NCI-H510A treated with DMSO at 0.1 percent for 48 hours (cell line): ENCODE measurements around the gene SLC52A1.
"Not testable (repeated sequence)": the region's sequence is repeated elsewhere in the genome, so short reads cannot be mapped to it uniquely, and the experiment has no call there.

Experiments
- DNase-seq: peaks from one replicate; lab custom pipeline; 2025; lab: John Stamatoyannopoulos, UW

SLC52A1 gene

GRCh38 chr17:5031365-5032082 is 3.7 kb downstream of the SLC52A1 start:
- DNase-seq = peak; percentile 57

GRCh38 chr17:5030168-5030567 is 5.1 kb downstream of the SLC52A1 start:
- not testable (repeated sequence) for DNase-seq

- no peak for DNase-seq
These were observed 7.3 kb downstream of the SLC52A1 start for GRCh38 chr17:5027916-5028315.

- DNase-seq = no peak
These were observed 7.9 kb downstream of the SLC52A1 start for GRCh38 chr17:5027299-5027698.

- DNase-seq = no peak
These were observed 10.6 kb downstream of the SLC52A1 start for GRCh38 chr17:5024604-5025003.

- DNase-seq = no peak
These were observed 11.6 kb downstream of the SLC52A1 start for GRCh38 chr17:5023588-5024147.

- no peak for DNase-seq
These were observed 13.0 kb downstream of the SLC52A1 start for GRCh38 chr17:5022171-5022711.

- no peak for DNase-seq
These were observed 14.7 kb downstream of the SLC52A1 start for GRCh38 chr17:5020502-5021023.

GRCh38 chr17:5019475-5019956 is 15.7 kb downstream of the SLC52A1 start:
- no peak for DNase-seq

GRCh38 chr17:5014357-5014756 is 20.9 kb downstream of the SLC52A1 start:
- DNase-seq = no peak

GRCh38 chr17:5011928-5012327 is 23.3 kb downstream of the SLC52A1 start:
- no peak for DNase-seq

- DNase-seq = no peak
These were observed 31.9 kb downstream of the SLC52A1 start for GRCh38 chr17:5003214-5003867.

- DNase-seq = no peak
These were observed 33.0 kb downstream of the SLC52A1 start for GRCh38 chr17:5002121-5002788.

GRCh38 chr17:5000237-5000639 is 35.0 kb downstream of the SLC52A1 start:
- no peak for DNase-seq

GRCh38 chr17:4999430-5000093 is 35.7 kb downstream of the SLC52A1 start:
- DNase-seq = no peak

GRCh38 chr17:4998732-4999429 is 36.3 kb downstream of the SLC52A1 start:
- DNase-seq = no peak

- DNase-seq = no peak
These were observed 37.0 kb downstream of the SLC52A1 start for GRCh38 chr17:4998027-4998731.

- DNase-seq = peak; percentile 84
These were observed 37.8 kb downstream of the SLC52A1 start, which contains the start of the genes INCA1 and KIF1C for GRCh38 chr17:4997302-4998026. INCA1 (minus strand) TSS chr17:4997522; CDS start chr17:4994437, 3,085 bp downstream. KIF1C (plus strand) TSS chr17:4997950; CDS start chr17:5000247, 2,297 bp downstream.

- no peak for DNase-seq
These were observed 41.1 kb downstream of the SLC52A1 start for GRCh38 chr17:4994081-4994595.
